ENCODE data around the gene MYMK. TPM values are rescaled to one million over a fixed set of nuclear protein-coding genes. Genes with fewer than 3 reads are reported as not detected.

Gene MYMK
- total RNA-seq, 1 experiment from 2014 or later = not detected

- TF ChIP-seq REST (IDR thresholded peaks at IDR 0.05; ENCODE audit: low read depth) = no peak
- TF ChIP-seq EZH2 (IDR thresholded peaks at IDR 0.05) = no peak
- TF ChIP-seq CEBPB (IDR thresholded peaks at IDR 0.05; ENCODE audit: low read depth) = no peak
These were observed 1.7 kb downstream of the MYMK start (continued) for GRCh38 chr9:133523106-133523505.

GRCh38 chr9:133522073-133522910 is 2.5 kb downstream of the MYMK start:
- ATAC-seq = peak; percentile 63

More at GRCh38 chr9:133522073-133522910, 2.5 kb downstream of the MYMK start:
- RAD21 ChIA-PET (ENCODE audit: low non-redundant PET in 1 of 2, low total read pairs in 2 of 2, uncharacterized antibody in 2 of 2, unreplicated experiment in 2 of 2) = no interaction called here
- H3K4me1 ChIP-seq (ENCODE audit: control insufficient read depth in 1 of 2, insufficient read depth in 2 of 2, low read length in 2 of 2) = peaks cover 8 to 24% of the 10 kb centered on the region in 2 experiments; a peak in 3 of 4 replicates
- BruUV-seq (replicated peaks) = no TSS peak
- H3K9ac ChIP-seq (ENCODE audit: low read length) = no peak overlapping the region
- H3K4me2 ChIP-seq (ENCODE audit: low read length) = peak overlapping the region; percentile 19; the same call in 1 of the 2 replicates
- TF ChIP-seq ATF3 (IDR thresholded peaks at IDR 0.05) = no peak
- TF ChIP-seq FOSL1 (IDR thresholded peaks at IDR 0.05; ENCODE audit: low read depth) = no peak
- no peak for TF ChIP-seq SP1 (IDR thresholded peaks at IDR 0.05; ENCODE audit: low read depth)
- TF ChIP-seq REST (IDR thresholded peaks at IDR 0.05; ENCODE audit: low read depth) = no peak
- TF ChIP-seq EGR1 (IDR thresholded peaks at IDR 0.05; ENCODE audit: low read depth) = no peak
- no peak for TF ChIP-seq EZH2 (IDR thresholded peaks at IDR 0.05)
- no peak for TF ChIP-seq ZNF274 (IDR thresholded peaks at IDR 0.05; ENCODE audit: low read depth, low read length)
- no peak for TF ChIP-seq MAX (IDR thresholded peaks at IDR 0.05)
- DNase-seq (ENCODE audit: low read depth, low spot score) = no peak
- no peak overlapping the region for H3K4me3 ChIP-seq (replicated peaks in 1 of 2; ENCODE audit: low read depth in 1 of 2, low read length in 2 of 2)
- no peaks in the 10 kb centered on the region for H3K9me2 ChIP-seq (ENCODE audit: insufficient read depth)
- CTCF ChIA-PET = no interaction called here
- H3K79me2 ChIP-seq (ENCODE audit: insufficient read depth, low read length) = no peaks in the 10 kb centered on the region
- no peak overlapping the region for H3K27ac ChIP-seq (ENCODE audit: low read depth, low read length)
- no peaks in the 10 kb centered on the region for H3K9me3 ChIP-seq (ENCODE audit: control insufficient read depth in 1 of 2, insufficient read depth in 1 of 2, low read depth in 1 of 2, low read length in 2 of 2)
- no peaks in the 10 kb centered on the region for H4K20me1 ChIP-seq (ENCODE audit: insufficient read depth)
- no peaks in the 10 kb centered on the region for H3K36me3 ChIP-seq (ENCODE audit: control insufficient read depth in 1 of 2, insufficient read depth in 2 of 2, low read length in 2 of 2)
- H2AFZ ChIP-seq (ENCODE audit: low read depth, low read length, poor library complexity, severe bottlenecking) = no peak overlapping the region
- POLR2A ChIA-PET = no interaction called here
- intact Hi-C loops (cut with micrococcal nuclease) = no loop called here
- H3K27me3 ChIP-seq (ENCODE audit: insufficient read depth, low read length) = no peaks in the 10 kb centered on the region

Measured in HCT116 (cell line).